Gastroesophageal sphincter (tissue), 4 donors: ENCODE data around the gene ACKR2. TPM values are rescaled to one million over a fixed set of nuclear protein-coding genes. Genes with fewer than 3 reads are reported as not detected.

Experiments
- ATAC-seq: fragments of 150-250 bp; one replicate; pipeline ENCODE4 v1.9.1; 2016; ENCODE audit warnings: mild to moderate bottlenecking, moderate library complexity
- H3K27ac ChIP-seq, 4 donors: fragments of 200-600 bp; sonication (generic) in 3 of 4; 1 replicate in 3 of 4; 2 replicates in 1 of 4; pipeline ENCODE4 v1.5.1; 2016 to 2019
- H3K27me3 ChIP-seq: fragments of 200-600 bp; sonication (generic); one replicate; pipeline ENCODE4 v1.5.1; 2019
- H3K36me3 ChIP-seq, 2 donors: fragments of 200-600 bp; sonication (generic); one replicate each; pipeline ENCODE4 v1.5.1; 2019; ENCODE audit warnings: control low read depth in 1 of 2
- H3K4me1 ChIP-seq, 3 donors: fragments of 200-600 bp; sonication (generic); 1 replicate in 2 of 3; 2 replicates in 1 of 3; pipeline ENCODE4 v1.5.1; 2016 to 2019; ENCODE audit warnings: control low read depth in 2 of 3
- H3K4me3 ChIP-seq, 2 donors: fragments of 200-600 bp; sonication (generic); one replicate each; pipeline ENCODE4 v1.5.1; 2019; ENCODE audit warnings: mild to moderate bottlenecking in 1 of 2, moderate library complexity in 1 of 2
- H3K9me3 ChIP-seq, 3 donors: fragments of 200-600 bp; sonication (generic); one replicate each; pipeline ENCODE4 v1.5.1; 2017 to 2019; ENCODE audit warnings: control low read depth in 2 of 3
- EP300 ChIP-seq: sonication (generic); formaldehyde crosslinking; IDR thresholded peaks from one replicate; pipeline ENCODE4 v1.6.1; 2017; ENCODE audit warnings: antibody characterized with exemption, mild to moderate bottlenecking
- POLR2A ChIP-seq, 2 donors: fragments of 450-650 bp; IDR thresholded peaks; one replicate each; pipeline ENCODE4 v1.6.1; 2017; ENCODE audit warnings: antibody characterized with exemption in 2 of 2, mild to moderate bottlenecking in 2 of 2, moderate library complexity in 1 of 2
- POLR2AphosphoS5 ChIP-seq: sonication (generic); formaldehyde crosslinking; IDR thresholded peaks from one replicate; pipeline ENCODE4 v1.6.1; 2017; ENCODE audit warnings: antibody characterized with exemption
- WGBS, 2 donors: methylation state at CpG; one replicate each; pipeline ENCODE4 v1.1.5; 2018; ENCODE audit warnings: low coverage in 1 of 2; 5-methylcytosine and 5-hydroxymethylcytosine counted together
- total RNA-seq, 4 donors: library from RNA; depleted of rRNA; stranded (reverse); fragments of >200 nt; gene quantifications; one replicate each; pipeline ENCODE4 v1.1.0, GENCODE V29; 2016
- TF ChIP-seq, protein P1 (sequence below), 4 experiments: fragments of 200-600 bp in 2 of 4; fragments of 450-650 bp in 2 of 4; sonication (generic) in 1 of 4; IDR thresholded peaks; one replicate each; pipeline ENCODE4 v1.5.1; 2017 to 2019; ENCODE audit warnings: antibody characterized with exemption in 4 of 4, mild to moderate bottlenecking in 2 of 4, moderate library complexity in 2 of 4

The ACKR2 gene
- total RNA-seq, 4 donors from 2014 or later, result 5.9 to 9.3 (median 7.4) TPM

- no peak for ATAC-seq
- TF ChIP-seq EP300 (no peak), POLR2AphosphoS5 (no peak), POLR2A (IDR thresholded peaks at IDR 0.05) (no peak)
- TF ChIP-seq, protein P1, sequence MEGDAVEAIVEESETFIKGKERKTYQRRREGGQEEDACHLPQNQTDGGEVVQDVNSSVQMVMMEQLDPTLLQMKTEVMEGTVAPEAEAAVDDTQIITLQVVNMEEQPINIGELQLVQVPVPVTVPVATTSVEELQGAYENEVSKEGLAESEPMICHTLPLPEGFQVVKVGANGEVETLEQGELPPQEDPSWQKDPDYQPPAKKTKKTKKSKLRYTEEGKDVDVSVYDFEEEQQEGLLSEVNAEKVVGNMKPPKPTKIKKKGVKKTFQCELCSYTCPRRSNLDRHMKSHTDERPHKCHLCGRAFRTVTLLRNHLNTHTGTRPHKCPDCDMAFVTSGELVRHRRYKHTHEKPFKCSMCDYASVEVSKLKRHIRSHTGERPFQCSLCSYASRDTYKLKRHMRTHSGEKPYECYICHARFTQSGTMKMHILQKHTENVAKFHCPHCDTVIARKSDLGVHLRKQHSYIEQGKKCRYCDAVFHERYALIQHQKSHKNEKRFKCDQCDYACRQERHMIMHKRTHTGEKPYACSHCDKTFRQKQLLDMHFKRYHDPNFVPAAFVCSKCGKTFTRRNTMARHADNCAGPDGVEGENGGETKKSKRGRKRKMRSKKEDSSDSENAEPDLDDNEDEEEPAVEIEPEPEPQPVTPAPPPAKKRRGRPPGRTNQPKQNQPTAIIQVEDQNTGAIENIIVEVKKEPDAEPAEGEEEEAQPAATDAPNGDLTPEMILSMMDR (IDR thresholded peaks at IDR 0.05), result no peak
- no peaks in the 10 kb centered on the region for H3K36me3 ChIP-seq
- no peaks in the 10 kb centered on the region for H3K9me3 ChIP-seq
- WGBS, 2 donors, result 80% methylated on average over 1 of the region's 2 CpGs
- peaks cover 16 to 57% (median 20%) of the 10 kb centered on the region in 3 donors for H3K4me1 ChIP-seq
- H3K4me3 ChIP-seq, result peak overlapping the region in 1 of 2 donors; percentile 2
- peak overlapping the region in 2 of 4 donors; percentile 66 to 97 for H3K27ac ChIP-seq
- no peaks in the 10 kb centered on the region for H3K27me3 ChIP-seq
These were observed 9.0 kb upstream of the ACKR2 start for GRCh38 chr3:42800251-42800650.

- Histone ChIP-seq H3K27ac (peak overlapping the region; percentile 27 to 97 (median 48)), H3K36me3 (no peaks in the 10 kb centered on the region), H3K27me3 (no peaks in the 10 kb centered on the region), H3K9me3 (no peaks in the 10 kb centered on the region), H3K4me1 (peaks cover 16 to 54% (median 23%) of the 10 kb centered on the region in 3 donors), H3K4me3 (peak overlapping the region; percentile 7 to 76)
- no peak for ATAC-seq
- WGBS, 2 donors, result 59 to 70% methylated on average over 2 to 3 of the region's 3 CpGs
- TF ChIP-seq, protein P1 (IDR thresholded peaks at IDR 0.05), result no peak
- TF ChIP-seq POLR2A (IDR thresholded peaks at IDR 0.05), result no peak
These were observed 8.1 kb upstream of the ACKR2 start for GRCh38 chr3:42801048-42801620.

DNA sequence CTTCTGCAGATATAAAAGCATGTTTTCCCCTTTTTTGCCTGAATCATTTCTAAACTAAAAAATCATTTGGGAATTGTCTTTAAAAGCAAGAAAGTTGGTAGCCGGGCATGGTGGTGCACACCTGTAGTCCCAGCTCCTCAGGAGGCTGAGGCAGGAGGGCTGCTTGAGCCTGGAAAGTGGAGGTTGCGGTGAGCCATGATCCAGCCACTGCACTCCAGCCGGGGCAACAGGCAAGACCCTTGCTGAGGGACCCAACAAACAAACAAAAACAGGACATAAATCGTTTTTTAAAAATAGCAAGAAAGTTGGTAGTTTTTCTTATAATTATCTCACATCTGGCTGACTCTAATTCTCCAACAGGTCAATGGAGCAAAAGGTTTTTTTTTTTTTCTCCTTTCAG, 7.5 kb upstream of the ACKR2 start:
- Histone ChIP-seq H3K36me3 (no peaks in the 10 kb centered on the region), H3K27me3 (no peaks in the 10 kb centered on the region), H3K27ac (peak overlapping the region in 3 of 4 donors; percentile 31 to 99 (median 97)), H3K4me3 (peak overlapping the region in 1 of 2 donors; percentile 76), H3K9me3 (no peaks in the 10 kb centered on the region), H3K4me1 (peaks cover 16 to 54% (median 23%) of the 10 kb centered on the region in 3 donors)
- ATAC-seq, result no peak
- 67 to 81% methylated on average over 1 to 4 of the region's 4 CpGs for WGBS, 2 donors
- TF ChIP-seq POLR2A (IDR thresholded peaks at IDR 0.05) (no peak), EP300 (no peak), POLR2AphosphoS5 (no peak)
- TF ChIP-seq, protein P1 (IDR thresholded peaks at IDR 0.05), result no peak

DNA sequence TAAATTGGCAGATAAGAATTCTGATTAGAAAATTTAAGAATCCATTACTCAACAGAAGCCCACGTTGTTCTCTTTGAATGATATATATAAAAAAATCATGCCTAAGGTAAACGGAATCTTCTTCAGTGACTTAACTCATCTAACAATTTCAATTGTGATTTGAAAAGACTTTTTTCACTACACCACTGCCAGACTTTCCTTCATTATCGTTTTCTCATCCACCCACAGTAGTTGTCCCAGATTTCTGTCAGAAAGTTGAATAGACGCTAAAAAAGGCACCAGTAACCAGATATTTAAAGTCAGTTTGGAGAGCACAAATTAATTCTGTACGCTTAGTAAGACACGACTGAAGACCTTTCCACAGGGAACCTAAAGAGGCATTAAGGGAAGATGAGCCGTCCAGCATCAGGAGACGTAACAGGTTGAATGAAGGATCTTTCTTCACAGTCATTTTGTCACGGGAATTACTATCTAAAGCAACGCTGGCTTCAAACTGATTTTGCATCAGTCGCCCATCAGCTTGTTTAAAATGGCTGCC, 6.3 kb upstream of the ACKR2 start:
- Histone ChIP-seq H3K9me3 (no peaks in the 10 kb centered on the region), H3K27me3 (no peaks in the 10 kb centered on the region), H3K4me1 (peaks cover 16 to 54% (median 23%) of the 10 kb centered on the region in 3 donors), H3K4me3 (peak overlapping the region; percentile 68 to 76), H3K27ac (peak overlapping the region; percentile 85 to 99 (median 96)), H3K36me3 (no peaks in the 10 kb centered on the region)
- ATAC-seq, result no peak
- TF ChIP-seq EP300 (no peak), POLR2A (IDR thresholded peaks at IDR 0.05) (no peak), POLR2AphosphoS5 (no peak)
- TF ChIP-seq, protein P1 (IDR thresholded peaks at IDR 0.05), result no peak
- 21% methylated on average over 10 of the region's 11 CpGs for WGBS, 2 donors
